H1 (cell line): ENCODE data around the gene ERC1.

Experiments
- POLR2A ChIP-seq, 2 experiments: IDR thresholded peaks; 1 replicate in 1 of 2; 2 replicates in 1 of 2; pipeline ENCODE4 v1.6.1; 2011; ENCODE audit warnings: low read depth in 2 of 2, low read length in 2 of 2, mild to moderate bottlenecking in 2 of 2; ENCODE audit errors: control extremely low read depth in 1 of 2
- RAD21 ChIP-seq, 2 experiments: IDR thresholded peaks in 1 of 2; conservative IDR thresholded peaks in 1 of 2; 2 replicates each; pipeline ENCODE4 v1.6.1; 2011; ENCODE audit warnings: low read depth in 2 of 2, low read length in 2 of 2, improper control_type of control experiment in 1 of 2, inconsistent platforms in 1 of 2, mild to moderate bottlenecking in 1 of 2, moderate library complexity in 1 of 2
- RBBP5 ChIP-seq: IDR thresholded peaks from 2 replicates; pipeline ENCODE4 v1.7.1; 2012; ENCODE audit warnings: low read depth, mild to moderate bottlenecking, inconsistent platforms, low read length, moderate library complexity, borderline replicate concordance
- SIN3A ChIP-seq, 2 experiments: IDR thresholded peaks in 1 of 2; conservative IDR thresholded peaks in 1 of 2; 2 replicates each; pipeline ENCODE4 v1.6.1; 2011 to 2012; ENCODE audit warnings: low read length in 2 of 2, improper control_type of control experiment in 1 of 2, low read depth in 1 of 2, mild to moderate bottlenecking in 1 of 2
- SP2 ChIP-seq: IDR thresholded peaks from 2 replicates; pipeline ENCODE4 v1.6.1; 2012; ENCODE audit warnings: mild to moderate bottlenecking, low read length, inconsistent platforms
- SRF ChIP-seq: IDR thresholded peaks from 2 replicates; pipeline ENCODE4 v1.6.1; 2011; ENCODE audit warnings: mild to moderate bottlenecking, low read depth, low read length, moderate library complexity
- TAF1 ChIP-seq: IDR thresholded peaks from 2 replicates; pipeline ENCODE4 v1.6.1; 2011; ENCODE audit warnings: mild to moderate bottlenecking, low read depth, low read length
- YY1 ChIP-seq: IDR thresholded peaks from 2 replicates; pipeline ENCODE4 v1.6.1; 2011; ENCODE audit warnings: low read depth, mild to moderate bottlenecking, low read length
- TF ChIP-seq, protein P1 (sequence below): IDR thresholded peaks from 2 replicates; pipeline ENCODE4 v1.6.1; 2012; ENCODE audit warnings: low read length, inconsistent platforms
- TF ChIP-seq, protein P2 (sequence below), 3 experiments: IDR thresholded peaks; 1 replicate in 2 of 3; 2 replicates in 1 of 3; pipeline versions ENCODE4 v1.5.1 to v1.6.1; 2011; ENCODE audit warnings: low read length in 3 of 3, mild to moderate bottlenecking in 3 of 3, inconsistent platforms in 2 of 3, low read depth in 1 of 3, moderate library complexity in 1 of 3; ENCODE audit not compliant: insufficient read depth in 1 of 3; ENCODE audit errors: control extremely low read depth in 1 of 3

DNA sequence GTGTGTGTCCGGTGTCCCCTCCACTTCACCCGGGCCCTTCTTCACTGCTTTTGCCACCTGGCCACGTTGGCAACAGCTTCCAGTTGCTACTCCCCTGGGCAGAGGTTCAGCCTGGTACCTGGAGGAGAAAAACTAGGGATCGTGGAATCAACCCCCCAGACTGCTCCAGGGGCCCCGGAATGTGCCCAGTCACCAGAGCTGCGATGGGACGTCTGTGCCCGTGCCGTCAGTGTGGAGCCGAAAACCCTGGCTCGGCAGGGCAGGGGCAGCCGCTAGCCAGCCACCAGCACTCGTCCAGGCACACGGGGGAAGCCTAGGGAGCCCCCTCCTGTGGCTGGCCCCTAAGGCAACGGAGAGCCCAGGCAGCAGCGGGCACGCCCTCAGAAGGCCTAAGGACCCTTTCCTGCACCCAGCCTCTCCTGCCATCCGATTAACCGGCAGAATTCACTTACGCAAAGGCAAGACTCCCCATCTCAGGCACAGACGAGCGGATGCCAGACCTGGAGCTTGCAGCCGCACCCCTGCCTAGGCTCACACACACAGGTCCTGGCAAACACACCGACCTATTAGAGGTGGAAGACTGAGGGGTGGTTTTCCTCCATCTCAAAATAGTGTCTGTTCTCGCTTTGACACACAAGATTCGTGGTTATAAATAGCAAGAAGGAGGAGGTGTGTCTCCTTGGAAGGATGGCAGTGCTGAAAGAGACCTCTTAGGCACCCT, 540.8 kb downstream of the ERC1 start:
- TF ChIP-seq, protein P1, sequence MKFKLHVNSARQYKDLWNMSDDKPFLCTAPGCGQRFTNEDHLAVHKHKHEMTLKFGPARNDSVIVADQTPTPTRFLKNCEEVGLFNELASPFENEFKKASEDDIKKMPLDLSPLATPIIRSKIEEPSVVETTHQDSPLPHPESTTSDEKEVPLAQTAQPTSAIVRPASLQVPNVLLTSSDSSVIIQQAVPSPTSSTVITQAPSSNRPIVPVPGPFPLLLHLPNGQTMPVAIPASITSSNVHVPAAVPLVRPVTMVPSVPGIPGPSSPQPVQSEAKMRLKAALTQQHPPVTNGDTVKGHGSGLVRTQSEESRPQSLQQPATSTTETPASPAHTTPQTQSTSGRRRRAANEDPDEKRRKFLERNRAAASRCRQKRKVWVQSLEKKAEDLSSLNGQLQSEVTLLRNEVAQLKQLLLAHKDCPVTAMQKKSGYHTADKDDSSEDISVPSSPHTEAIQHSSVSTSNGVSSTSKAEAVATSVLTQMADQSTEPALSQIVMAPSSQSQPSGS: no peak
- TF ChIP-seq SIN3A (conservative IDR thresholded peaks at IDR 0.05 in 1 of 2, IDR thresholded peaks at IDR 0.05 in 1 of 2; ENCODE audit: low read depth in 1 of 2, low read length in 2 of 2): no peak
- no peak for TF ChIP-seq POLR2A (IDR thresholded peaks at IDR 0.05; ENCODE audit: control extremely low read depth in 1 of 2, low read depth in 2 of 2, low read length in 2 of 2)
- TF ChIP-seq SP2: no peak
- no peak for TF ChIP-seq SRF
- no peak for TF ChIP-seq RBBP5
- no peak for TF ChIP-seq YY1
- no peak for TF ChIP-seq TAF1
- TF ChIP-seq, protein P2, sequence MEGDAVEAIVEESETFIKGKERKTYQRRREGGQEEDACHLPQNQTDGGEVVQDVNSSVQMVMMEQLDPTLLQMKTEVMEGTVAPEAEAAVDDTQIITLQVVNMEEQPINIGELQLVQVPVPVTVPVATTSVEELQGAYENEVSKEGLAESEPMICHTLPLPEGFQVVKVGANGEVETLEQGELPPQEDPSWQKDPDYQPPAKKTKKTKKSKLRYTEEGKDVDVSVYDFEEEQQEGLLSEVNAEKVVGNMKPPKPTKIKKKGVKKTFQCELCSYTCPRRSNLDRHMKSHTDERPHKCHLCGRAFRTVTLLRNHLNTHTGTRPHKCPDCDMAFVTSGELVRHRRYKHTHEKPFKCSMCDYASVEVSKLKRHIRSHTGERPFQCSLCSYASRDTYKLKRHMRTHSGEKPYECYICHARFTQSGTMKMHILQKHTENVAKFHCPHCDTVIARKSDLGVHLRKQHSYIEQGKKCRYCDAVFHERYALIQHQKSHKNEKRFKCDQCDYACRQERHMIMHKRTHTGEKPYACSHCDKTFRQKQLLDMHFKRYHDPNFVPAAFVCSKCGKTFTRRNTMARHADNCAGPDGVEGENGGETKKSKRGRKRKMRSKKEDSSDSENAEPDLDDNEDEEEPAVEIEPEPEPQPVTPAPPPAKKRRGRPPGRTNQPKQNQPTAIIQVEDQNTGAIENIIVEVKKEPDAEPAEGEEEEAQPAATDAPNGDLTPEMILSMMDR (IDR thresholded peaks at IDR 0.05; ENCODE audit: control extremely low read depth in 1 of 3, insufficient read depth in 1 of 3, low read depth in 1 of 3, low read length in 3 of 3): no peak
- no peak for TF ChIP-seq RAD21 (IDR thresholded peaks at IDR 0.05 in 1 of 2, conservative IDR thresholded peaks at IDR 0.05 in 1 of 2; ENCODE audit: low read depth in 2 of 2, low read length in 2 of 2)
